Hematopoietic multipotent progenitor cell treated with erythropoietin and hydrocortisone succinate and interleukin-3 and kit ligand, for 6 days (in vitro differentiated cells): Measurements from ENCODE around the gene CSRNP3.
"Not testable (repeated sequence)": the region's sequence is repeated elsewhere in the genome, so short reads cannot be mapped to it uniquely, and the experiment has no call there.

Source experiments
- DNase-seq: peaks from one replicate; pipeline ENCODE4 v3.0.0-alpha.2; 2015

Gene CSRNP3

DNA sequence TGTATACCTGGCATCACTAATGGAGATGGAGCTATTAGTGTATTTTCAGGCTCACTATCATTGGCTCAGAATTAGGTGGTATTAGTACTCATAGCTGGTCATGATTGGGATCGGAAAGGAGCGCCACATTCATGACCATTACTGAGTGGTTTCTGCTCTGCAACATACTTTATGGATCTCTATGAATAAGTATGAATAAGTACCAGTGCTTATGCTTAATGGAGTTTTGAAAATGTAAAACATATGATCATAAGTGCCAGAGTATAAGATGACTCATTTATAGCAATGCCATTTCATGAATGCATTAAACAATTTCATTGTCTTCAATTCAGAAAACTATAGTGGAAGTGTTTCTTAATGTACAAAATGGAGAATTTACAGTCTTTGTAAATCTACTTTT is 167.9 kb downstream of the CSRNP3 start:
- no peak for DNase-seq

DNA sequence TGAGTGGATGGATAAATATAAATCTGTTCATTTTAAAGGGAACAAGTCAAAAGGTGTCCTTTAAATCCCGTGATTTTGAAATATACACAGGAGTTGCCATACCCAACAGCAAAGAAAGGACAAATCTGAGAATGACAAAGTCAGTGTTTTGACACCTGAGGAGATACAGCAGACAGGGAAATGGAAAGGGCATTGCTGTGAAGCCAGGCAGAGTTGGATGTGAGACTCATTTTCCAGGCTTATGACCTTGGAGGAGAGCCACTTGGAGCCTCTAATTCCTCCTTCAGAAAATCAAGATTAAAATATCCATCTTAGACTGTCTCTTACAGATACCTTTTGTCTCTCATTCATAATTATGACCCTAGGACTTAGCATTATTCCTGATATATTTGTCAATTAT is 170.0 kb downstream of the CSRNP3 start:
- DNase-seq = no peak

DNA sequence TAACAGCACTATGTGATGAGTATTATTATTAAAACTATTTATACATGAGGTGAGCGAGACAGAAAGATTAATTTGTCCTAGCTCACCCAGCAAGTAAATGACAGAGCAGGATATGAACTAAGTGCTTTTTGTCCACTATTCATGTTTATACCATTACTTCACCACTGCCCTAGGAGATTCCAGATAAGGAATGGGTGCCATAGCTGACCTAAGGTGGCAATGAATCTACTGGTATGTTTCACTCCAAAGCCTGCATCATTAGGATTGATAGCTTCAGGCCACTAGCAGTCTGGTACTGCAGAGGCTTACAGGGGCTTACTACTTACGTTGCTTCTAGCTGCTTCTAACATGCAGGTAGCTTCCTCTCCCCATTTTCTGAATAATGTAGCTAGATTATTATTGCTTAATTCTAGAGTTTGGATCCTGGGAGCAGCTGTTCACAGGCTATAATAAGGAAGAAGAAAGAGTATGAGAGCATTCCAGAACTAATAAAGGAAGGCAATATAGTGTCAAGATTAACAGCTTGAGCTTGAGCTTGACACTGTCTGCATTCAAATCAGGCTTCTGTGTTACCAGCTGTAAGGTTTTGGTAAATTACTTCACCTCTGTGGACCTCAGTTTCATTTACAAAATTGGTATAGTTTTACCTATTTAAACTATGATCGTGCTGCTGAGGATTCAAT is 170.9 kb downstream of the CSRNP3 start:
- no peak for DNase-seq

DNA sequence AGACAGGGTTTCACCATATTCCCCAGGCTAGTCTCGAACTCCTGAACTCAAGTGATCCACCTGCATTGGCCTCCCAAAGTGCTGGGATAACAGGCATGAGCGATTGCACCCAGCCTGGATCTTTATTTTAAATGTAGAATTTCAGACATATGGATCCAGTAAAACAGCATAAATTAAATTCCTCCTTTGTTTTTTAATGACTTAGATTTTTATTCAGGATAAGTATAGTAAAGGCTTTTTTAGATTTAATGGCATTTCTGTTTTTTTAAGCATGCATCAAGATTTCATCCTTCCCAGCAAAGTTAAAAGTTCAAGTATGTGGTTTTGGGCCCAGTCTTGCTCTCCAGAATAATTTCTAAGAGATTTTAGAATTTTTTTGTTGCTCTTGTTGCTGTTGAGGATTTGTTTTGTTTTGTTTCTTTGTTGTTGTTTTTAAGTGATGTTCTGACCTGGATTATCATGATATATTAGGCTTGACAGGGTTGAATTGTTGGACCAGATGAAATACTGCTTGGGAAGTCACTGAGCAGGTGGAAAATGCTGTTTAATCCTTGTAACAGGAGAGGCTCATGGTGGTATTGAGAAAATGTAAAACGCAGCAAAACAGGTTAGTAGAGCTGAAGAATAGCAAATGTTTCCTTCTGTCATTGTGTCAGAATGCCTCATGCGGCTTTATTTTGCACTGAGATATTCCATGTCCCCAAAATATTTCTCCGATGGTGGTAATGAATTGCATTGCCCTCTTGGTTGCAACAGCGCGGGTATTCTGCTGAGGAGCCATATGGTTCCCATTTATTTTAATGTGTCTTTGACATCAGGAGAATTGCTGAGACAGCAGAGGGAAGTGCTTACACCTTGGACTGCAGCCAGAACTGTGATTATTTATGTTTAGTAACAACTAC is 176.7 kb downstream of the CSRNP3 start:
- DNase-seq = no peak

DNA sequence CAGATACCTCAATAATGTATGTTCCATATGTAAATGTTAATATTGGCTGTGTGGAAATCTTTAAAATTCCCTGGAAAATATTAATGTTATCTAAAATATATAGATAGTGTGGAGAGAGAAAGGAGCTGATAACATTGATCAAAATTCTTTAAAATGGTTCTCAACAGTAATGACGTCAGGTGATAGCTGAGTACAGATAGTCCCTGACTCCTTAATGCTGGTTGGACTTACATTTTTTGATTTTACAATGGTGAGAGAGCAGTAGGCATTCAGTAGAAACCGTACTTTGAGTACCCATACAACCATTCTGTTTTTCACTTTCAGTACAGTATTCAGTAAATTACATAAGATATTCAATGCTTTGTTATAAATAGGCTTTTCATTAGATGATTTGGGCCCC is 177.9 kb downstream of the CSRNP3 start:
- no peak for DNase-seq

DNA sequence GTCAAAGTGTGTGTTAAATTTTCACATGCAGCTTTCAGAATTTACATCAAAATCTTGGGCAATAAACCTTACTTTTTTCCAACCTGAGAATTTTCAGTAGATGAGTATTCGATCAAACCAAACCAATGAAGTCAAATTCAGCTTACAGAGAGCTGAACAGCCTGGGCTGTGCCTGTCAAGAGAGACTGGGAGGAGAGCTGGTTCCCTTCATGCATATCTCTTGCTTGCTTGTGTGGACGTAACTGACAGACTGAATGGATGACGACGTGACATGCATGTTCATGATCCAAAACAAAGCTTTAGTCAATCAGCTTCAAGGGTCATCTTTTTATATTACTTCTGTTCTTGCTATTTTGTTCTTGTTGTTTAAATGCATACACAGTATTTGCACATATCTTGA is 179.3 kb downstream of the CSRNP3 start:
- DNase-seq = no peak

DNA sequence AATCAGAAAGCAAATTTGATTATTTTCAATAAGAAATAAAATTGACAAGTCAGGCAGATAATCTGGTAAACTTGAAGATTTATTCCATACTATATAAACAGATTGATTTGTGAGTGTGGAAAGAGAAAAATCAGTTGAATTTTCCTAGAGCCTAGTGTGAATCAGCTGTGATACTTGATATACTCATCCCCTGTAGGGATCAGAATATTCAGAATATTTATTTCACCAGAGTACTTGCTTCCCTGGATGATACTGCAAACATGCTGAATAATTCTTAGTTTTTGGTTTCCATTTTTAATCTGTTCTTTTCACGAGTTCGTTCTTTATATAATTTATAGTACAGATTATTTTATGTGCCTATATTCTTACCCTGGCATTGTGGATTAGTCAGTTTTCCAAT is 181.7 kb downstream of the CSRNP3 start:
- no peak for DNase-seq

DNA sequence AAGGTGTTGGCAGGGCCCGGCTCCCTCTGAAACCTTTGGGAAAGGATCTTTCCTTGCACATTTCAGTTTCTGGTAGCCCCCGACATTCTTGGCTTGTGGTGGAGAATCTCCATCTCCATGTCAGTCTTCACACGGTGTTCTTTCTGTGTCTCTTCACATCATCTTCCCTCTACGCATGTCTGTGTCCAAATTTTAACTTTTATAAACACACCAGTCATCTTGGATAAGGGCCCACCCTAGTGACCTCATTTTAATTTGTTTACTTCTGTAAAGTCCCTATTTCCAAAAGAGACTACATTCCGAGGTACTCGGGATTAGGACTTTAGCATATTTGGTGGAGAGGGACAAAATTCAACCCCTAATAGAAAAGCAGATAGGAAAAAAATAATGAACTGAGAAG is 186.2 kb downstream of the CSRNP3 start:
- no peak for DNase-seq

DNA sequence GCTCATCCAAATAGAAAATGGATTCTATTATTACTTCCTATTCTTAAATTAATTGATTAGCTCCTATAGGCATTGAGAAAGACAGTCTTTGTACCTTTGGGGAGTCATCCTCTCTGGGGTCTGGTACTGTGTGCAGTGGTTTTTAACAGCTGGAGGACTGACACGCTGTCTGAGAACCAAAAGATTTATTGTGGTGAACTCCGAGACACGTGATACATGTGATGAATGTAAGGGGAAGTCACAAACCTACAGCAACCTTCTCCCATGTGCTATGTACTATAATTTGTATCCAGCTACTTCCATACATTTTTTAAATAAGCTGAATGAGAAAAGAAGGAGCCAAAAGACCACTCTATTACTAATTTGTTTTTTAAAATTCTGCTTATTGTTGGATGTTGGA is 190.9 kb downstream of the CSRNP3 start:
- no peak for DNase-seq

DNA sequence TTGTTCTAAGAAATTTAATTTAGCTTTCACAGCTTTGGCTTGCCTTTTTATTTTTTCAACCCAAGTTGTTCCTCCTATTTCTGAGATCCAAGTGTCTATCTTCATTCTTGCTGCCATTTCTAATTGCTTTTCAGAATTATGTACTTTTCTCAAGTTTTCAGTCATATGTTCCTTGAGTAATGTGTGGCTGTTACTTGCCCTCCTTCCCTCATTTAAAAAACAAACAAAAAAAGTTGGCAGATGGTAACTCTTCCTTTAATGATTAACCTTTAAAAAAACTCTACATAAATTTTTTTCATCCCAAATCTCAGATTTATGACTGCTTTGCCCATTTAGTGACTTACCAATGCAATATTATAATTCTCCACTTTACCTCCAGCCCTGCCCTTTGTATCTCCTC is 193.2 kb downstream of the CSRNP3 start:
- DNase-seq = no peak

DNA sequence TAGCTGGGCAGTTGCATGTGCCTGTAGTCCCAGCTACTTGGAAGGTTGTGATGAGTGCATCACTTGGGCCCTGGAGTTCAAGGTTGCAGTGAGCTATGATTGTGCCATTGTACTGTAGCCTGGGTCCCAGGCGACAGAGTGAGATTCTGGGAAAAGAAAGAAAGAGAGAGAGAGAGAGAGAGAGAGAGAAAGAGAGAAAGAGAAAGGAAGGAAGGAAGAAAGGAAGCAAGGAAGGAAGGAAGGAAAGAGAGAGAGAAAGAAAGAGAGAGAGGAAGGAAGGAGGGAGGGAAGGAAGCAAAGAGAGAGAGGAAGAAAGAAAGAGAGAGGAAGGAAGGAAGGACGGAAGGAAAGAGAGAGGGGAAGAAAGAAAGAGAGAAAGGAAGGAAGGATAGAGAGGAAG is 196.1 kb downstream of the CSRNP3 start:
- no peak for DNase-seq

DNA sequence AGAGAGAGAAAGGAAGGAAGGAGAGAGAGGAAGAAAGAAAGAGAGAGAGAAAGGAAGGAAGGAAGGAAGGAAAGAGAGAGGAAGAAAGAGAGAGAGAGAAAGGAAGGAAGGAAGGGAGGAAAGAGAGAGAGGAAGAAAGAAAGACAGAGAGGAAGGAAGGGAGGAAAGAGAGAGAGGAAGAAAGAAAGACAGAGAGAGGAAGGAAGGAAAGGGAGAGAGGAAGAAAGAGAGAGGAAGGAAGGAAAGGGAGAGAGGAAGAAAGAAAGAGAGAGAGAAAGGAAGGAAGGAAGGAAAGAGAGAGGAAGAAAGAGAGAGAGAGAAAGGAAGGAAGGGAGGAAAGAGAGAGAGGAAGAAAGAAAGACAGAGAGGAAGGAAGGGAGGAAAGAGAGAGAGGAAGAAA is 196.6 kb downstream of the CSRNP3 start:
- DNase-seq = not testable (repeated sequence)

DNA sequence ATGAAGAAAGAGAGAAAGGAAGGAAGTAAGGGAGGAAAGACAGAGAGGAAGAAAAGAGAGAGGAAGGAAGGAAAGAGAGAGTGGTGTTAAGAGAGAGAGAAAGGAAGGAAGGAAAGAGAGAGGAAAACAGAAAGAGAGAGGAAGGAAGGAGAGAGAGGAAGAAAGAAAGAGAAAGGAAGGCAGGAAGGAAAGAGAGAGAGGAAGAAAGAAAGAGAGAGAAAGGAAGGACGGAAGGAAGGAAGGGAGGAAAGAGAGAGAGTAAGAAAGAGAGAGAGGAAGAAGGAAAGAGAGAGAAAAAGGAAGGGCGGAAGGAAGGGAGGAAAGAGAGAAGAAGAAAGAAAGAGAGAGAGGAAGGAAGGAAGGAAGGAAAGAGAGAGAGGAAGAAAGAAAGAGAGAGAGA is 197.1 kb downstream of the CSRNP3 start:
- no peak for DNase-seq

DNA sequence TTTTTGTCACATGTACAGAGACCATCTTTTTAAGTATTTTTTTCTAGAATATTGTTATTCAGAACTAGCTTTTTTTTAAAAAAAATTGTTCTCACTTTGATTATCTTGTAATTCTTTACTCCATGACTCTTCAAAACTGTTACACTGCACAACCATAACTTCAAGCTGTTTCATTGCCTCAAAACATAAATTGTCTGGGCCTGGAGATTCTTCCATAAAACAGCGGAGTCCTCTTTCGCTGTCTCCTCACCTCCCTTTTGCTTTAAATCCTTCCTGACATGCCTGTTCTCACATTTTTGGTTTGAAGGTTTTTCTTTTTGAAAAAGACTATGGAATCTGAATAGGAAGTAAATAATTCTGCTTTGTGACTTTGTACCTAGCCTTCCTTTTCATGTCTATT is 197.9 kb downstream of the CSRNP3 start:
- DNase-seq = no peak

DNA sequence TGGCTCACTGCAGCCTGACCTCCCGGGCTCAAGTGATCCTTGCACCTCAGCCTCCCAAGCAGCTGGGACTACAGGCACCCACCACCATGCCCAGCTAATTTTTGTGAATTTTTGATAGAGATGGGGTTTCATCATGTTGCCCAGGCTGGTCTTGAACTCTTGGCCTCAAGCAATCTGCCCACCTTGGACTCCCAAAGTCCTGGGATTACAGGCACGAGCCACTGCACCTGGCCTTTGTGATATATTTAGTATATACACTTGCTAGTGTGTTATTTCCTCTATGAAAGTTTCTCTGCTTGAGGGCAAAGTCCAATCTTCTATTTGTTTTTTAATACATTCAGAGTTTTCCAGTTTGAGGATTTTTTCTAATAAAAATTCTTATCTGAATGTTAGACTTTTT is 205.3 kb downstream of the CSRNP3 start:
- no peak for DNase-seq

DNA sequence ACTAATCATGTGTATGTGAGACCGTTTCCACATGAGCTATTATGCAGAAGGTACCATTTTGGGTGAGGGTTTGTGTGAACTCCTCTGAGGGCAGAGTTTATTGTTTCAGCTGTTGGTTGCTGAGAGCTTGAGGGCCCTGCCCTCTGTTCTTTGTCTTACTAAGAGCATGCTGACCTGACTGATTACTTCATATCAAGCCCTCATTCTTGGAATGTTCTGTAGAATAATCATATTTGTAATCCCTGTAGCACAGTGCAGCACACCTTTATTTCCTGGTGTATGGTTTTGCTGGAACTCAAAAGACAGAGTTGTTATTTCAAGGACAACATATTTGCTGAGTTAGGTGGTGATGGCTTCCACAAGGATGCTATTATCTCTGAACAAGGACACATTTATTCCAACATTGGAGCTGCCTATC is 206.1 kb downstream of the CSRNP3 start:
- DNase-seq = no peak

DNA sequence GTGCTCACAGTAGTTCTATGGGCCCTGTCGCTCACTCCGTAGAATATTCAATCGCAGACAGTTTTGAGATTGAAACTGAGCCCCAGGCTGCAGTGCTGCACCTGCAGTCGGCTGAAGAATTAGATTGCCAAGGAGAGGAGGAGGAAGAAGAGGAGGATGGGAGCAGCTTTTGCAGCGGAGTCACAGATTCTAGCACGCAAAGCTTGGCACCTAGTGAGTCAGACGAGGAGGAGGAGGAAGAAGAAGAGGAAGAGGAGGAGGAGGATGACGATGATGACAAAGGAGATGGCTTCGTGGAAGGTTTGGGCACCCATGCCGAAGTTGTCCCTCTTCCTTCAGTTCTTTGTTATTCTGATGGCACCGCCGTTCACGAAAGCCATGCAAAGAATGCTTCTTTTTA is 209.4 kb downstream of the CSRNP3 start:
- no peak for DNase-seq

DNA sequence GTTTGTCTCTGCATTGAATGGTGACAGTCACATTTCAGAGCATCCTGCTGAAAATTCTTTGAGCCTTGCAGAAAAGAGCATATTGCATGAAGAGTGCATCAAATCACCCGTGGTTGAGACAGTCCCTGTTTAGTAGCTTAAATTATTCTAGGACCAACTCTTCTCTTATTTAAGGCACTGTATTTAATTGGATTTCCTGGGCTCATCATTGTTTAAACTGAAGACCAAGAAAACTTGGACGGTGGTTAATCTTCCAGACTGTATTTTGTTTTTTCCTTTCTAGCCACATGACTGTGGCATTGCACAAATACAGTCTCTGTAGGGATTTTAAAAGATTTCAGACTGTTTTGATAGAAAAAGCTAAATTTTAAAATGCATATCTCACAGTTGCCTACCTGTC is 210.1 kb downstream of the CSRNP3 start:
- no peak for DNase-seq

DNA sequence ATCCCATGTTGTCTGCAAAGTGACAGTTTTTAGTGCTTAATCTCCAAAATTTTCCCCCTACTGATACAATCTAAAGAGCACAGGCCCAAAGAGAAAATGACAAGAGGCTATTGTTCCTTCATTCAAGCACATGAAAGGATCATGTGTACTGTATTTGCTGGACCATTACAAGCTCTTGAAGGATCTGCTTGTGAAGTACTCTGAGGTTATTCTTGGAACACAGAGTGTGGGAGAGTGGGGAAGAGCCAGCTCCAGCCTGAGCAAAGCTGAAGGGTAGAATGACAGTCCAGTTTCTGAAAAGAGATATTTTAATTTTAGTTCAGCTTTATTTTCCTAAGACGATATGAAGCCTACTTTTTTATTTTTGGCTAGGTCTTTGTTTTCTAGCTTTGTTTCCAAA is 212.3 kb downstream of the CSRNP3 start:
- DNase-seq = no peak

DNA sequence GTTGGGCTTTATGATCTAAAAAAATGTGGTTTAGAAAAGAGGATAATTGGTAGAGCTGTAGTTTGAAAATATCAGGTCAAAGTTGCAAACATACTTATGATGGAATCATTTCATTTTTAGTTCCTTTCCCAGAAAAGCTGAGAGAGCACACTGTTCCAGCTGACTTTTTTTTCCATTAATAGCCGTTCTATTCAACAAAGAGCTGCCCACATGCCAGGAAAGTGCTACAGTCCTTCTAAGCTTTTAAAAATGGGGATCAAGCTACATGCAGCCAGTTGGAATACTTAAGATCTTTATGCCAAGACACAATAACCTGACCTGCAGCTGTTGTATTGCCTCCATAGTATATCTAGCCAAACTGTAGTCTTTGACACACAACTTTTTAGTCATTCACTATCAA is 213.0 kb downstream of the CSRNP3 start:
- DNase-seq = no peak

DNA sequence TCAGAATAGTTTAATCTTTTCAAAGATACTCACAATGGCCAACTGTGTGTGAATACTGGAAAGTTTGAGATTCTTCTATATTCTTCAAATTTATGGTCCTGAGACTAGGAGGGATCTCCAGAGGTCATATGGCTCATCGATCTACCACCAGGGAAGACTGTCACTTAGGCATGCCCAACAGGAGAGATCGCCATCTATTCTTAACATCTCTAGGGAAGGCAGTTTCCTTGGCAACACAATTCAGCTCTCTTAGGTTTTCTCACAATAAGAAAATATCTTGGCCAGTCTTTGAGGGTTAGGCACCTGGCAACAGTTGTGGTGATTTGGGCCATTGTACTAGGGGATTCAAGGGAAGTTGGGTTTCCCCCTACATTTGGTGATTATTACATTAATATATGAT is 217.3 kb downstream of the CSRNP3 start:
- DNase-seq = no peak

DNA sequence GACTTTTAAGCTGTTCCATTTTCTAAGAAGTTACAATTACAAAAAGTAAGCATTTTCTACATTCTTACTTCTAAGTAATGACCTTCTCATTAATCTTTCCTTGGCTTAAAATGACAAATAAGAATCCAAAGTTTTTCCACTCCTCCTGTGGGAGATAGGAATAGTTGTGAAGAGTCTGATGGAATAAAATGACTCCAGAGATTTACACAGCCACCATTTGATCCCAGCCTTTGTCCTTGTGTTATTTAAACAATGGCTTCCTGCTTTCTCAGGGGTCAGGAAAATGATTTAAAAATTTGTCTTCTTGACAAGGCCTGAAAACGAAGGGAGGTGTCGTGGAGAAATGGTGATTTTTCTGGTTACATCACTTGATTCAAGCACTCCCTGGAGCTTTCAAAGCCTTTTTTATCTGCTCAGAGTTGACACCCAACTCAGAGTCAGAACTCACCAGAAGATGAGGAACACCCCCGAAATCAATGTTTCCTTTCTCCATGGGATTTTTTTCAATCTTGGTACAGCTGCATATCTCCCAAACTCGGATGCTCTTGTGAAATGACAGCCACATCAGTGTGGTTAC is 218.0 kb downstream of the CSRNP3 start:
- DNase-seq = no peak

DNA sequence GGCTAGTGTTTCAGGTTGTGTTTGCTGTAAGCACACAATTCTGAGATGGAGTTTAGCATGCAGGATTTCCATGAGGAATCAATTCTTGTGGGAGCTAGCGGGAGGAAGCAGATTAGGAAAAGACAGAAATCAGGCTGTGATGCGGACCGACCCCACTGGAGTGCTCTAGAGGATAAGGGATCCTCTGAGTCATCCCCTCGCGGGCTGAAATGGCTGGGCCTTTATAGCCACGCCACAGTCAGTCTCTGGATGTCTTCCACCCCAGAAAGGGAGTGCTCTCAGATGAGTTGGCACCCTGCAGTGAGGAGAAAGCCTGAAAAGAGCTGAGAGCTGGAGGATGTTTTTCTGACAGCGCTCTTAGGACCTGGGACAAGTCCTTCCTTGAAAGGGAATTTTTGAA is 222.1 kb downstream of the CSRNP3 start:
- DNase-seq = no peak

DNA sequence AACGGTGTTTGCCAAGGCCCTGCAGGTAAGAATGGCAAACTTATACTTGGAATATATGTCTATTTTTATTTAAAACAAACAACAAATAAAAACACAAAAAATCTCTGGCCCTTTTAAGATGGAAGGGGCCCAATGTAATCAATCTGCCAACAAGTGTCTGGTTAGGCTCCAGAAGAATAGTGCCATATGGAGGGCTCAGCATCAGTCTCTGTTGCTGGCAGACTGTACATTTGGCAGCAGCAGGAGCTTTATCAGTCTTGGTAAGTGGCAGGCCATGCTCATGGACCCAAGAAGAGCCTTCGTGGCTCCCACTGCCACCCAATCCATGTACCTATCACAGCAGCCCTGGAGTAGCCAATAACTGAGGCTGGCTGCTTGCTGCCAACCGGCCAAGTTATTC is 223.4 kb downstream of the CSRNP3 start:
- no peak for DNase-seq
